ENCODE results near the gene PLXNC1.

DNA sequence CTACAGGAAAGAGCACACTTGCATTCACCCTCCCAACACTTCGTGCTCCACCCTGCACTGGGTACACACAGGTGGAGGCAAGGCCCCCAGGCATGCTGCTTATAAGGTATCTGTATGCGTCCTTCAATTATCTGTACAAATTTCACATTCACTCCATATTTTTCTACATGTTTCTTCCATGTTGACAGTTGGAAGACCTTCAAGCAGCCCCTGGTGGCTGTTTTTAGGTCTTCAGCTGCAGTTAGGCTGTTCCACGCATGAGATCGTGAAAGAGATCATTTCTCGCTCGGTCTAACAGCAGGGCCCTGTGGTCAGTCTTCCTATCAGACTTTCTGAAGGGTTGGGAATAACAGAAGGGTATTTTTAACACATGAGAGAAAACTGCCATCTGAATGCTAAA is 47.1 kb downstream of the PLXNC1 start:
- TF ChIP-seq, protein P1, sequence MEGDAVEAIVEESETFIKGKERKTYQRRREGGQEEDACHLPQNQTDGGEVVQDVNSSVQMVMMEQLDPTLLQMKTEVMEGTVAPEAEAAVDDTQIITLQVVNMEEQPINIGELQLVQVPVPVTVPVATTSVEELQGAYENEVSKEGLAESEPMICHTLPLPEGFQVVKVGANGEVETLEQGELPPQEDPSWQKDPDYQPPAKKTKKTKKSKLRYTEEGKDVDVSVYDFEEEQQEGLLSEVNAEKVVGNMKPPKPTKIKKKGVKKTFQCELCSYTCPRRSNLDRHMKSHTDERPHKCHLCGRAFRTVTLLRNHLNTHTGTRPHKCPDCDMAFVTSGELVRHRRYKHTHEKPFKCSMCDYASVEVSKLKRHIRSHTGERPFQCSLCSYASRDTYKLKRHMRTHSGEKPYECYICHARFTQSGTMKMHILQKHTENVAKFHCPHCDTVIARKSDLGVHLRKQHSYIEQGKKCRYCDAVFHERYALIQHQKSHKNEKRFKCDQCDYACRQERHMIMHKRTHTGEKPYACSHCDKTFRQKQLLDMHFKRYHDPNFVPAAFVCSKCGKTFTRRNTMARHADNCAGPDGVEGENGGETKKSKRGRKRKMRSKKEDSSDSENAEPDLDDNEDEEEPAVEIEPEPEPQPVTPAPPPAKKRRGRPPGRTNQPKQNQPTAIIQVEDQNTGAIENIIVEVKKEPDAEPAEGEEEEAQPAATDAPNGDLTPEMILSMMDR (IDR thresholded peaks at IDR 0.05), result no peak
- no peak for TF ChIP-seq POLR2AphosphoS5 (IDR thresholded peaks at IDR 0.05)
